SH-SY5Y (cell line): ENCODE measurements around the gene CEMIP2.

Experiments
- GATA2 ChIP-seq: IDR thresholded peaks from 2 replicates; pipeline ENCODE4 v1.6.1; 2011; ENCODE audit warnings: mild to moderate bottlenecking, low read depth, low read length
- GATA3 ChIP-seq: IDR thresholded peaks from 2 replicates; pipeline ENCODE4 v1.6.1; 2011; ENCODE audit warnings: low read depth, mild to moderate bottlenecking, low read length, moderate library complexity

GRCh38 chr9:71663931-71664459 lies 104.3 kb downstream of the CEMIP2 start:
- TF ChIP-seq GATA2 (no peak), GATA3 (no peak)
